MG63 (cell line): ENCODE data around the gene ATF7. TPM values are rescaled to one million over a fixed set of nuclear protein-coding genes. Genes with fewer than 3 reads are reported as not detected.

ENCODE experiments used
- DNase-seq: peaks from one replicate; pipeline ENCODE4 v3.0.0-alpha.2; 2020
- H3K27me3 ChIP-seq: fragments of 250-450 bp; sonication (Bioruptor Pico); 2 replicates; pipeline ENCODE4 v1.5.1; 2020; ENCODE audit warnings: mild to moderate bottlenecking, moderate library complexity
- H3K36me3 ChIP-seq: fragments of 250-450 bp; sonication (Bioruptor Pico); 2 replicates; pipeline ENCODE4 v1.5.1; 2020; ENCODE audit warnings: mild to moderate bottlenecking, moderate library complexity
- H3K4me3 ChIP-seq: fragments of 250-450 bp; sonication (Bioruptor Pico); 2 replicates; pipeline ENCODE4 v1.5.1; 2020; ENCODE audit warnings: mild to moderate bottlenecking, moderate library complexity
- H3K9me3 ChIP-seq: fragments of 250-450 bp; sonication (Bioruptor Pico); 2 replicates; pipeline ENCODE4 v1.5.1; 2020; ENCODE audit warnings: mild to moderate bottlenecking, moderate library complexity
- total RNA-seq: library from RNA; depleted of rRNA; stranded (reverse); fragments of >200 nt; shearing (Covaris generic); gene quantifications from 2 replicates; pipeline ENCODE4 v1.2.3, GENCODE V29; 2014; ENCODE audit warnings: low replicate concordance

Gene ATF7
- total RNA-seq, 1 experiment from 2014 or later, result 5.7 TPM

GRCh38 chr12:53479331-53479730, 146.9 kb downstream of the ATF7 start:
- Histone ChIP-seq H3K4me3 (no peak overlapping the region), H3K9me3 (no peaks in the 10 kb centered on the region), H3K27me3 (no peaks in the 10 kb centered on the region), H3K36me3 (peaks cover 92% of the 10 kb centered on the region)
- DNase-seq, result no peak

GRCh38 chr12:53478865-53479264, 147.3 kb downstream of the ATF7 start:
- H3K27me3 ChIP-seq, result no peaks in the 10 kb centered on the region
- no peak overlapping the region for H3K4me3 ChIP-seq
- DNase-seq, result no peak
- no peaks in the 10 kb centered on the region for H3K9me3 ChIP-seq
- H3K36me3 ChIP-seq, result peaks cover 92% of the 10 kb centered on the region

DNA sequence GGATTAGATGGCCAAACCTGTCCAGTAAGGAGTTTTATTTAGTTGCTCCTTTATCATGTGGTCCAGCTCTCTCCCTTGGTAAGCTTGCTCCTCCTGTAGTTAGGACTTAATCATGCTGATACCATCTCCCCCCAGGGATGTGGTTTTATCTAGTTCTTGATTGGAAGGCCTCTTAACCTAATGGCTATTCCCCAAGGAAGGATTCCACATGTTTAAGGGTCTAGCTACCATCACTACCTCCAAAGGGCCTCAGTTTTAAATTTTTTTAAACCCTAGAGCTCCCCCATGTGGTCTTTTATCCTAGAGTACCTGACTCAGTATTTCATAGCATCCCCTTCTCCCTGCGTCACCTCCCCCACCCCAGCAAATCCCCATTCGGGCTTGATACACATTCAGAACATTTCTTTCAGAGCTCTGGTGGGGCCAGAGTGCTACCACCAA, 149.4 kb downstream of the ATF7 start:
- Histone ChIP-seq H3K9me3 (no peaks in the 10 kb centered on the region), H3K36me3 (peaks cover 93% of the 10 kb centered on the region), H3K4me3 (no peak overlapping the region), H3K27me3 (no peaks in the 10 kb centered on the region)
- DNase-seq, result no peak

DNA sequence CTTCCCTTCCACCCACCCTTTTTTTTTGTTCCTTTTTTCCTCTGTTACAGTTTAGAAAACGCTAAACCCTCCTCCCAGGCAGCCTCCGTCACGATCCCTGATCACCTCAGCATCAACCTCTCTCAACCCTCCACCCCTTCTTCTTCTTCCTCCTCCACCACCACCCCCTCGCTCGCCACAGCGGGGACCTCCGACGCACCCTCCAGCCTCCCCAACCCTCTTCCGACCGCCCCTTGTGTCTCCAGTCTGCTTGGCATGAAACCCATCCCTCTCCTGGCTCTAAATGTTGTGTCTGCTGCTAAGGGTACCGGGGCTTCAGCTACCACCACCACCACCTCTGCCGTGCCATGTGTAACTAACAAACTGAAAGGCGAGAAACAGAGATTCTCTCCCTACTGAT, 151.4 kb downstream of the ATF7 start:
- no peak for DNase-seq
- Histone ChIP-seq H3K36me3 (peaks cover 95% of the 10 kb centered on the region), H3K4me3 (no peak overlapping the region), H3K9me3 (no peaks in the 10 kb centered on the region), H3K27me3 (no peaks in the 10 kb centered on the region)

GRCh38 chr12:53474077-53474476, 152.1 kb downstream of the ATF7 start:
- Histone ChIP-seq H3K27me3 (no peaks in the 10 kb centered on the region), H3K4me3 (no peak overlapping the region), H3K36me3 (peaks cover 97% of the 10 kb centered on the region), H3K9me3 (no peaks in the 10 kb centered on the region)
- DNase-seq, result no peak

- peaks cover 96% of the 10 kb centered on the region for H3K36me3 ChIP-seq
- no peaks in the 10 kb centered on the region for H3K9me3 ChIP-seq
- no peak overlapping the region for H3K4me3 ChIP-seq
Observed at GRCh38 chr12:53472056-53472582, 154.1 kb downstream of the ATF7 start.

GRCh38 chr12:53468282-53468681, 157.9 kb downstream of the ATF7 start:
- H3K4me3 ChIP-seq, result no peak overlapping the region
- no peaks in the 10 kb centered on the region for H3K27me3 ChIP-seq
- H3K9me3 ChIP-seq, result no peaks in the 10 kb centered on the region
- DNase-seq, result no peak
- H3K36me3 ChIP-seq, result peaks cover 94% of the 10 kb centered on the region

More at GRCh38 chr12:53472056-53472582, 154.1 kb downstream of the ATF7 start:
- no peaks in the 10 kb centered on the region for H3K27me3 ChIP-seq
- DNase-seq, result no peak

DNA sequence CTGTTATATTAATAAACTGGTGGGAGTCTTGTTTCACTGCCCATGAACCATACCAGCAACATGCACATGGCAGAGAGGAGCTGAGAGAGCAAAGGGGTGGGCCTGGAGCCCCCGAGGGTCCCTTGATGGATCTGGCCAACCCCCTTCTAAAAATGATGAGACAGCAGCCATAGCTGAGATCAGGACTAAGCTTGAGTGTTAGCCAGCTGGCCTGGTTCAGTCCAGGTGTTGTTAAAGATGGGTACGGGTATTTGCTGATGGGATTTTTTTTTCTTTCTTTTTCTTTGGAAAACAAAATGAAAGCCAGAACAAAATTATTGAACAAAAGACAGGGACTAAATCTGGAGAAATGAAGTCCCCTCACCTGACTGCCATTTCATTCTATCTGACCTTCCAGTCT, 158.3 kb downstream of the ATF7 start:
- Histone ChIP-seq H3K4me3 (no peak overlapping the region), H3K9me3 (no peaks in the 10 kb centered on the region), H3K36me3 (peaks cover 94% of the 10 kb centered on the region), H3K27me3 (no peaks in the 10 kb centered on the region)
- no peak for DNase-seq

DNA sequence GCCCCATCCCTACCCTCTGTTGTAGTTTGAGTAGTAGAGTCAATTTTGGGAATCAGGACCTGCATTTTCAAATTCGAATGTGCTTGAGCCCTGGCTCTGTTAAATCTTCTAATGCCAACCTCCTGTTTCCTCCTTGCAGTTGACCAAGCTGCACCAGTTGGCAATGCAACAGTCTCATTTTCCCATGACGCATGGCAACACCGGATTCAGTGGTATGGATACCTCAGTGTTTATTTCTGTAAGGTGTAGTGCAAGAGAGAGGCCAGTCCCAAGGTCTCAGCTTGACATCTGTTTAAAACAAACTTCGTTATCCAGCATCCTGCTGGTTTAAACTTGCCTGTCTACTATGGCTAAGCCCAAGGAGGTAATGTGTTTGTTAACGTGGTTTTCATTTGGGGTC, 159.1 kb downstream of the ATF7 start:
- Histone ChIP-seq H3K9me3 (no peaks in the 10 kb centered on the region), H3K4me3 (no peak overlapping the region), H3K36me3 (peaks cover 94% of the 10 kb centered on the region), H3K27me3 (no peaks in the 10 kb centered on the region)
- DNase-seq, result no peak

DNA sequence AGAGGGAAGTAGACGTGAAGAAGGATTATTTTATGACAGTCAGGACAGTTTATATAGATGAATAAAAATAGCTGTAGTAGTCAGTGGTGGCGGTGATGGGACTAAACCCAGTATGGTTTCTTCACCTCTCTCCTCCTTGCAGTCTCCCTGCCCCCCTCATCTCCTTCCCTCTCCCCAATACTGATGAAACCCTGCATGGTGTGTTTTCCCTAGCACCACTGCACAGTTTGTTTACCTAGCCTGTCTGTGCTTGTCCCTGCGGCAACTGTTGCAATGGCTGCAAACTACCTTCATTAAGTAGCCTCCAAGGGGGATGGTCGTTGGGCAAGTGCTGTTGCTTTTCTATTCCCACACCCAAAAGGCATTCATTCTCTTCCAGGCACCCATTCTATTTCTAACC, 159.5 kb downstream of the ATF7 start:
- Histone ChIP-seq H3K9me3 (no peaks in the 10 kb centered on the region), H3K36me3 (peaks cover 94% of the 10 kb centered on the region), H3K27me3 (no peaks in the 10 kb centered on the region), H3K4me3 (no peak overlapping the region)
- DNase-seq, result no peak

GRCh38 chr12:53465679-53466078, 160.5 kb downstream of the ATF7 start:
- Histone ChIP-seq H3K27me3 (no peaks in the 10 kb centered on the region), H3K9me3 (no peaks in the 10 kb centered on the region), H3K4me3 (no peak overlapping the region), H3K36me3 (peaks cover 97% of the 10 kb centered on the region)
- DNase-seq, result no peak

DNA sequence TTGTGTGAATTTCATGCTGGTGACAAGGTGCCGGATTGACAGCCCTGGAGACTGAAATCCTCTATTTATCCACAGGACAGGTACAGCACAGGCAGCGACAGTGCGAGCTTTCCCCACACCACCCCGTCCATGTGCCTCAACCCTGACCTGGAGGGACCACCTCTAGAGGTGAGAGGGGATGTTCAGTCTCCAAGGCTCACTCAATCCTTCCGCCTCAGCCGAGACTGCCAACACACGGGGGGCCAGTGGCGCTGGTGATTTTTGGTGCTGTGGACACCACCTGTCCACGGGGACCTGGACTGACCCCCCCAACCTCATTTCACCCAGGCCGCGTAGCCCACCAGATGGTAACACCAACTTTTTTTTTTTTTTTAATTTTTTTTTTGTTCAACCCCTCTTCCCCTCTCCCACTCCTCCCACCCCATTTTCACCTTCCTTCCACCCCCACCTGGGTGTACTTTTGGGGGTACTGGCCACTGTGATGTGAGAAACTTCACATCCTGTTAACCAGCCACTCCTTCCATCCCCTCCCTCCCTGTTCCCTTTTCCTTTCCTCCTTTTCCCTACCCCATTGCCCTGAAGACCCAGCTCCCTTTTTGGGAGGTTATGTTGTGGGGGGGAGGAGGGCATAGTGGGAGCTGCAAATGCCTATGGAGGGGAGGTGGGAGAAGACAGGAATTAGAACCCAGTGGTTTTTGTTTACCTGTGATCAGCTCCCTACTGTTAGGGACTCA, 161.3 kb downstream of the ATF7 start:
- no peaks in the 10 kb centered on the region for H3K9me3 ChIP-seq

GRCh38 chr12:53463802-53464560, 162.2 kb downstream of the ATF7 start:
- Histone ChIP-seq H3K27me3 (no peaks in the 10 kb centered on the region), H3K4me3 (no peak overlapping the region), H3K9me3 (no peaks in the 10 kb centered on the region), H3K36me3 (peaks cover 97% of the 10 kb centered on the region)
- no peak for DNase-seq

More for the DNA sequence above, 161.3 kb downstream of the ATF7 start:
- DNase-seq, result no peak
- Histone ChIP-seq H3K27me3 (no peaks in the 10 kb centered on the region), H3K36me3 (peaks cover 97% of the 10 kb centered on the region), H3K4me3 (no peak overlapping the region)

DNA sequence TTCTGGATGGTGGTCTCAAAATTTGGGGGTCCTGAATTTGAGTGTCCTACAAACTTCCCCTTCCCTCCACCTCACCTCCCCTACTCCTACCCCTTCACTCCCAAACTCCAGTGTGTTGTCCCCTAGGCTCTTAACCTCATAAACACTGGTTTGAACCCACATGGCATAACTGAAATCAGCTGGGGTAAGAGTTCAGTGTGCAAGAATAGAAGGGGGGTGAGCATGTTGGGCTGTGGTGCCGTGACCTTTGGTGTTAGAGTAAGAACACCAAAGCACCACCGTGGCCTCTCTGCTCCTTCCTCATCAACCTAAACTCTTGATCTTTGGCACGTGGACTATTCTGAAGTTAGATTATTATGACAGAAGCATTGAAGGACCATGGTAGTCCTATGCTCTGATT, 163.2 kb downstream of the ATF7 start:
- H3K4me3 ChIP-seq, result no peak overlapping the region
- H3K27me3 ChIP-seq, result no peaks in the 10 kb centered on the region
- peaks cover 97% of the 10 kb centered on the region for H3K36me3 ChIP-seq
- no peaks in the 10 kb centered on the region for H3K9me3 ChIP-seq
- no peak for DNase-seq

GRCh38 chr12:53461591-53461990, 164.6 kb downstream of the ATF7 start:
- no peak for DNase-seq
- no peaks in the 10 kb centered on the region for H3K9me3 ChIP-seq
- H3K27me3 ChIP-seq, result no peaks in the 10 kb centered on the region
- no peak overlapping the region for H3K4me3 ChIP-seq
- peaks cover 98% of the 10 kb centered on the region for H3K36me3 ChIP-seq

- H3K27me3 ChIP-seq, result no peaks in the 10 kb centered on the region
- no peak for DNase-seq
- peaks cover 98% of the 10 kb centered on the region for H3K36me3 ChIP-seq
- no peaks in the 10 kb centered on the region for H3K9me3 ChIP-seq
- H3K4me3 ChIP-seq, result no peak overlapping the region
Observed at GRCh38 chr12:53461059-53461458, 165.1 kb downstream of the ATF7 start.

DNA sequence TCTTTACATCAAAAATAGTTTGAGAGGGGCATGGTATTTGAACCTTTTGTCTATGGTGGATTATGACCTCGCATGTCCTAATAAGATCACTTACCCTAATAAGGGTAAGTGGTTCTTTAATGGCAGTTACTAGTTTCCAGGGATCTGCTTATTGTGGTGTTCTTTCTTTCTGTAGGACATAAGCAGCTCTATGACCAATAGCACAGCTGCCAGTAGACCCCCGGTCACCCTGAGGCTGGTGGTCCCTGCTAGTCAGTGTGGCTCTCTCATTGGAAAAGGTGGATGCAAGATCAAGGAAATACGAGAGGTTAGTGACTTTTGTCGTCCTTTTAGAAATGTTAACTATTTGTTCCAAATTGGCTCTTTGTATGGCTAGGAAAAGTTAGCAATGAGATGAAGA, 167.1 kb downstream of the ATF7 start:
- H3K9me3 ChIP-seq, result no peaks in the 10 kb centered on the region
- H3K4me3 ChIP-seq, result no peak overlapping the region
- H3K27me3 ChIP-seq, result no peaks in the 10 kb centered on the region
- H3K36me3 ChIP-seq, result peaks cover 100% of the 10 kb centered on the region
- DNase-seq, result no peak
